HEK293 (cell line): ENCODE results near the gene GBF1.

Experiments used
- IKZF3 ChIP-seq: fragments of 450-650 bp; IDR thresholded peaks from 2 replicates; pipeline ENCODE4 v1.5.0; 2018; ENCODE audit warnings: missing biosample characterization, mild to moderate bottlenecking, missing genetic modification characterization, moderate library complexity
- OSR2 ChIP-seq: fragments of 450-650 bp; formaldehyde crosslinking; IDR thresholded peaks from 2 replicates; pipeline ENCODE4 v1.5.1; 2016; ENCODE audit warnings: missing biosample characterization, missing genetic modification characterization
- PRDM2 ChIP-seq: fragments of 450-650 bp; formaldehyde crosslinking; IDR thresholded peaks from 2 replicates; pipeline ENCODE4 v1.5.1; 2016; ENCODE audit warnings: missing biosample characterization, missing genetic modification characterization, borderline replicate concordance
- RBAK ChIP-seq: fragments of 450-650 bp; formaldehyde crosslinking; IDR thresholded peaks from 2 replicates; pipeline ENCODE4 v1.5.1; 2016; ENCODE audit warnings: missing biosample characterization, missing genetic modification characterization
- SCRT2 ChIP-seq: fragments of 450-650 bp; formaldehyde crosslinking; IDR thresholded peaks from 2 replicates; pipeline ENCODE4 v1.5.1; 2016; ENCODE audit warnings: missing biosample characterization, missing genetic modification characterization
- SETDB1 ChIP-seq: IDR thresholded peaks from one replicate; pipeline ENCODE4 v1.6.1; 2017; ENCODE audit warnings: mild to moderate bottlenecking, low read length, moderate library complexity, mixed read lengths; ENCODE audit not compliant: insufficient read length
- TCF7L2 ChIP-seq: IDR thresholded peaks from 2 replicates; pipeline ENCODE4 v1.6.1; 2011; ENCODE audit warnings: low read depth, mild to moderate bottlenecking, inconsistent platforms, low read length, moderate library complexity, borderline replicate concordance
- WT1 ChIP-seq: fragments of 450-650 bp; formaldehyde crosslinking; IDR thresholded peaks from 2 replicates; pipeline ENCODE4 v1.5.1; 2016; ENCODE audit warnings: missing biosample characterization, missing genetic modification characterization
- ZBTB48 ChIP-seq: fragments of 450-650 bp; formaldehyde crosslinking; IDR thresholded peaks from 2 replicates; pipeline ENCODE4 v1.5.1; 2016; ENCODE audit warnings: missing biosample characterization, missing genetic modification characterization
- ZEB2 ChIP-seq: fragments of 450-650 bp; formaldehyde crosslinking; IDR thresholded peaks from 2 replicates; pipeline ENCODE4 v1.5.1; 2016; ENCODE audit warnings: missing biosample characterization, missing genetic modification characterization
- ZNF138 ChIP-seq: fragments of 450-650 bp; formaldehyde crosslinking; IDR thresholded peaks from 2 replicates; pipeline ENCODE4 v1.5.1; 2016; ENCODE audit warnings: missing biosample characterization, missing genetic modification characterization, borderline replicate concordance
- ZNF248 ChIP-seq: fragments of 450-650 bp; formaldehyde crosslinking; IDR thresholded peaks from 2 replicates; pipeline ENCODE4 v1.5.1; 2017; ENCODE audit warnings: missing biosample characterization, missing genetic modification characterization
- ZNF335 ChIP-seq: fragments of 450-650 bp; formaldehyde crosslinking; conservative IDR thresholded peaks from 2 replicates; pipeline ENCODE4 v1.5.1; 2016; ENCODE audit warnings: missing biosample characterization, missing genetic modification characterization
- ZNF473 ChIP-seq: fragments of 450-650 bp; formaldehyde crosslinking; IDR thresholded peaks from 2 replicates; pipeline ENCODE4 v1.5.1; 2017; ENCODE audit warnings: missing biosample characterization, missing genetic modification characterization
- ZNF514 ChIP-seq: fragments of 450-650 bp; formaldehyde crosslinking; IDR thresholded peaks from 2 replicates; pipeline ENCODE4 v1.5.1; 2016; ENCODE audit warnings: missing biosample characterization, missing genetic modification characterization
- ZNF529 ChIP-seq: fragments of 450-650 bp; formaldehyde crosslinking; IDR thresholded peaks from 2 replicates; pipeline ENCODE4 v1.5.1; 2017; ENCODE audit warnings: missing genetic modification characterization, missing biosample characterization; ENCODE audit not compliant: insufficient replicate concordance
- ZNF549 ChIP-seq: fragments of 450-650 bp; IDR thresholded peaks from 2 replicates; pipeline ENCODE4 v1.5.1; 2018; ENCODE audit warnings: missing biosample characterization, missing genetic modification characterization, mild to moderate bottlenecking, inconsistent platforms, moderate library complexity
- ZNF585B ChIP-seq: fragments of 450-650 bp; formaldehyde crosslinking; IDR thresholded peaks from 2 replicates; pipeline ENCODE4 v1.5.1; 2016; ENCODE audit warnings: missing biosample characterization, missing genetic modification characterization
- ZNF600 ChIP-seq: fragments of 450-650 bp; formaldehyde crosslinking; IDR thresholded peaks from 2 replicates; pipeline ENCODE4 v1.5.1; 2016; ENCODE audit warnings: missing biosample characterization, missing genetic modification characterization
- ZNF776 ChIP-seq: fragments of 450-650 bp; formaldehyde crosslinking; IDR thresholded peaks from 2 replicates; pipeline ENCODE4 v1.5.0; 2017; ENCODE audit warnings: missing biosample characterization, missing genetic modification characterization, borderline replicate concordance
- ZNF830 ChIP-seq: fragments of 450-650 bp; IDR thresholded peaks from 2 replicates; pipeline ENCODE4 v1.5.0; 2018; ENCODE audit warnings: missing biosample characterization, missing genetic modification characterization, low read depth, mild to moderate bottlenecking, moderate library complexity
- TF ChIP-seq, protein P1 (sequence below): fragments of 450-650 bp; formaldehyde crosslinking; conservative IDR thresholded peaks from 2 replicates; pipeline ENCODE4 v1.5.1; 2016; ENCODE audit warnings: low read depth, missing biosample characterization, missing genetic modification characterization
- TF ChIP-seq, protein P2 (sequence below): fragments of 450-650 bp; formaldehyde crosslinking; IDR thresholded peaks from 2 replicates; pipeline ENCODE4 v1.5.1; 2016; ENCODE audit warnings: missing biosample characterization, missing genetic modification characterization
- TF ChIP-seq, protein P3 (sequence below): fragments of 450-650 bp; formaldehyde crosslinking; IDR thresholded peaks from 2 replicates; pipeline ENCODE4 v1.5.1; 2016; ENCODE audit warnings: missing biosample characterization, missing genetic modification characterization, borderline replicate concordance

Gene GBF1

GRCh38 chr10:102399217-102400021 lies 154.1 kb downstream of the GBF1 start (continued):
- TF ChIP-seq PRDM2 (no peak), ZNF776 (tag by site-specific recombination) (no peak), WT1 (peak; percentile 32; the same call in 1 of the 2 replicates), IKZF3 (0 out of 2 replicates have a peak, but pooled peaks have one; percentile 40), RBAK (tag by site-specific recombination) (no peak), ZNF335 (tag by site-specific recombination) (peak; percentile 88), ZNF514 (tag by site-specific recombination) (no peak), ZNF830 (tag by site-specific recombination) (no peak), ZNF473 (tag by site-specific recombination) (no peak), ZNF248 (tag by site-specific recombination) (no peak), TCF7L2 (no peak), ZBTB48 (tag by site-specific recombination) (peak; percentile 91), ZNF529 (tag by site-specific recombination) (no peak), SCRT2 (peak; percentile 98), OSR2 (tag by site-specific recombination) (peak; percentile 39; the same call in 1 of the 2 replicates), ZNF138 (tag by site-specific recombination) (no peak), ZEB2 (peak; percentile 97), ZNF600 (peak; percentile 93), SETDB1 (no peak), ZNF585B (no peak), ZNF549 (tag by site-specific recombination) (no peak)
- TF ChIP-seq, protein P1, sequence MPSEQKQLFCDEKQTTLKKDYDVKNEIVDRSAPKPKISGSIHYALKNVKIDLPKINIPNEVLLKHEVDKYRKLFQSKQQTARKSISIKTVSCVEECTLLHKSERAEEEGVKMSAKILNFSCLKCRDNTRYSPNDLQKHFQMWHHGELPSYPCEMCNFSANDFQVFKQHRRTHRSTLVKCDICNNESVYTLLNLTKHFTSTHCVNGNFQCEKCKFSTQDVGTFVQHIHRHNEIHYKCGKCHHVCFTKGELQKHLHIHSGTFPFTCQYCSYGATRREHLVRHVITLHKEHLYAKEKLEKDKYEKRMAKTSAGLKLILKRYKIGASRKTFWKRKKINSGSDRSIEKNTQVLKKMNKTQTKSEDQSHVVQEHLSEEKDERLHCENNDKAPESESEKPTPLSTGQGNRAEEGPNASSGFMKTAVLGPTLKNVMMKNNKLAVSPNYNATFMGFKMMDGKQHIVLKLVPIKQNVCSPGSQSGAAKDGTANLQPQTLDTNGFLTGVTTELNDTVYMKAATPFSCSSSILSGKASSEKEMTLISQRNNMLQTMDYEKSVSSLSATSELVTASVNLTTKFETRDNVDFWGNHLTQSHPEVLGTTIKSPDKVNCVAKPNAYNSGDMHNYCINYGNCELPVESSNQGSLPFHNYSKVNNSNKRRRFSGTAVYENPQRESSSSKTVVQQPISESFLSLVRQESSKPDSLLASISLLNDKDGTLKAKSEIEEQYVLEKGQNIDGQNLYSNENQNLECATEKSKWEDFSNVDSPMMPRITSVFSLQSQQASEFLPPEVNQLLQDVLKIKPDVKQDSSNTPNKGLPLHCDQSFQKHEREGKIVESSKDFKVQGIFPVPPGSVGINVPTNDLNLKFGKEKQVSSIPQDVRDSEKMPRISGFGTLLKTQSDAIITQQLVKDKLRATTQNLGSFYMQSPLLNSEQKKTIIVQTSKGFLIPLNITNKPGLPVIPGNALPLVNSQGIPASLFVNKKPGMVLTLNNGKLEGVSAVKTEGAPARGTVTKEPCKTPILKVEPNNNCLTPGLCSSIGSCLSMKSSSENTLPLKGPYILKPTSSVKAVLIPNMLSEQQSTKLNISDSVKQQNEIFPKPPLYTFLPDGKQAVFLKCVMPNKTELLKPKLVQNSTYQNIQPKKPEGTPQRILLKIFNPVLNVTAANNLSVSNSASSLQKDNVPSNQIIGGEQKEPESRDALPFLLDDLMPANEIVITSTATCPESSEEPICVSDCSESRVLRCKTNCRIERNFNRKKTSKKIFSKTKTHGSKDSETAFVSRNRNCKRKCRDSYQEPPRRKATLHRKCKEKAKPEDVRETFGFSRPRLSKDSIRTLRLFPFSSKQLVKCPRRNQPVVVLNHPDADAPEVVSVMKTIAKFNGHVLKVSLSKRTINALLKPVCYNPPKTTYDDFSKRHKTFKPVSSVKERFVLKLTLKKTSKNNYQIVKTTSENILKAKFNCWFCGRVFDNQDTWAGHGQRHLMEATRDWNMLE (tag by site-specific recombination): no peak
- TF ChIP-seq, protein P2, sequence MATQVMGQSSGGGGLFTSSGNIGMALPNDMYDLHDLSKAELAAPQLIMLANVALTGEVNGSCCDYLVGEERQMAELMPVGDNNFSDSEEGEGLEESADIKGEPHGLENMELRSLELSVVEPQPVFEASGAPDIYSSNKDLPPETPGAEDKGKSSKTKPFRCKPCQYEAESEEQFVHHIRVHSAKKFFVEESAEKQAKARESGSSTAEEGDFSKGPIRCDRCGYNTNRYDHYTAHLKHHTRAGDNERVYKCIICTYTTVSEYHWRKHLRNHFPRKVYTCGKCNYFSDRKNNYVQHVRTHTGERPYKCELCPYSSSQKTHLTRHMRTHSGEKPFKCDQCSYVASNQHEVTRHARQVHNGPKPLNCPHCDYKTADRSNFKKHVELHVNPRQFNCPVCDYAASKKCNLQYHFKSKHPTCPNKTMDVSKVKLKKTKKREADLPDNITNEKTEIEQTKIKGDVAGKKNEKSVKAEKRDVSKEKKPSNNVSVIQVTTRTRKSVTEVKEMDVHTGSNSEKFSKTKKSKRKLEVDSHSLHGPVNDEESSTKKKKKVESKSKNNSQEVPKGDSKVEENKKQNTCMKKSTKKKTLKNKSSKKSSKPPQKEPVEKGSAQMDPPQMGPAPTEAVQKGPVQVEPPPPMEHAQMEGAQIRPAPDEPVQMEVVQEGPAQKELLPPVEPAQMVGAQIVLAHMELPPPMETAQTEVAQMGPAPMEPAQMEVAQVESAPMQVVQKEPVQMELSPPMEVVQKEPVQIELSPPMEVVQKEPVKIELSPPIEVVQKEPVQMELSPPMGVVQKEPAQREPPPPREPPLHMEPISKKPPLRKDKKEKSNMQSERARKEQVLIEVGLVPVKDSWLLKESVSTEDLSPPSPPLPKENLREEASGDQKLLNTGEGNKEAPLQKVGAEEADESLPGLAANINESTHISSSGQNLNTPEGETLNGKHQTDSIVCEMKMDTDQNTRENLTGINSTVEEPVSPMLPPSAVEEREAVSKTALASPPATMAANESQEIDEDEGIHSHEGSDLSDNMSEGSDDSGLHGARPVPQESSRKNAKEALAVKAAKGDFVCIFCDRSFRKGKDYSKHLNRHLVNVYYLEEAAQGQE: no peak
- TF ChIP-seq, protein P3, sequence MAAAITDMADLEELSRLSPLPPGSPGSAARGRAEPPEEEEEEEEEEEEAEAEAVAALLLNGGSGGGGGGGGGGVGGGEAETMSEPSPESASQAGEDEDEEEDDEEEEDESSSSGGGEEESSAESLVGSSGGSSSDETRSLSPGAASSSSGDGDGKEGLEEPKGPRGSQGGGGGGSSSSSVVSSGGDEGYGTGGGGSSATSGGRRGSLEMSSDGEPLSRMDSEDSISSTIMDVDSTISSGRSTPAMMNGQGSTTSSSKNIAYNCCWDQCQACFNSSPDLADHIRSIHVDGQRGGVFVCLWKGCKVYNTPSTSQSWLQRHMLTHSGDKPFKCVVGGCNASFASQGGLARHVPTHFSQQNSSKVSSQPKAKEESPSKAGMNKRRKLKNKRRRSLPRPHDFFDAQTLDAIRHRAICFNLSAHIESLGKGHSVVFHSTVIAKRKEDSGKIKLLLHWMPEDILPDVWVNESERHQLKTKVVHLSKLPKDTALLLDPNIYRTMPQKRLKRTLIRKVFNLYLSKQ: no peak
